Panc1 (cell line): ENCODE results near the gene HPCAL1. TPM values are rescaled to one million over a fixed set of nuclear protein-coding genes. Genes with fewer than 3 reads are reported as not detected.
"Not testable (repeated sequence)": the region's sequence is repeated elsewhere in the genome, so short reads cannot be mapped to it uniquely, and the experiment has no call there.

Experiments used
- ATAC-seq: fragments of 200-7000 bp; cut with Tn5 transposase; 2 replicates; pipeline ENCODE4 v1.9.1; 2020; ENCODE audit warnings: mild to moderate bottlenecking, moderate library complexity
- BruUV-seq: library from RNA; stranded (reverse); fragments of 400-500 nt; replicated peaks from 2 replicates; lab custom pipeline; 2021; lab: Mats Ljungman, UMichigan
- CTCF ChIA-PET: fragments of 300-600 bp; sonication (Branson Sonifier 250); formaldehyde crosslinking; loops from one replicate; lab custom pipeline; 2022; ENCODE audit warnings: antibody characterized with exemption; lab: Charles Lee
- POLR2A ChIA-PET: fragments of 300-600 bp; sonication (Branson Sonifier 250); formaldehyde crosslinking; loops from one replicate; lab custom pipeline; 2022; ENCODE audit warnings: antibody characterized with exemption; lab: Charles Lee
- DNase-seq: peaks from one replicate; pipeline ENCODE4 v3.0.0-alpha.2; 2010; ENCODE audit warnings: low read depth, low spot score
- H3K27ac ChIP-seq: 2 replicates; pipeline ENCODE4 v1.5.1; 2011; ENCODE audit warnings: mild to moderate bottlenecking, low read length, inconsistent platforms
- H3K27me3 ChIP-seq: fragments of 200-500 bp; sonication (Bioruptor generic); 2 replicates; pipeline ENCODE4 v1.6.0; 2014; ENCODE audit warnings: low read length, inconsistent platforms; ENCODE audit not compliant: control insufficient read depth, insufficient read depth
- H3K36me3 ChIP-seq: fragments of 200-500 bp; sonication (Bioruptor generic); 2 replicates; pipeline ENCODE4 v1.5.1; 2014; ENCODE audit warnings: inconsistent platforms, mild to moderate bottlenecking, low read length, moderate library complexity; ENCODE audit not compliant: control insufficient read depth, insufficient read depth
- H3K4me1 ChIP-seq: 2 replicates; pipeline ENCODE4 v1.5.1; 2011; ENCODE audit warnings: inconsistent platforms, mild to moderate bottlenecking, low read length, moderate library complexity; ENCODE audit not compliant: control insufficient read depth, insufficient read depth
- H3K4me3 ChIP-seq, 2 experiments: 2 replicates each; pipeline ENCODE4 v1.5.1; 2011 to 2012; ENCODE audit warnings: low read depth in 2 of 2, low read length in 2 of 2, mild to moderate bottlenecking in 2 of 2, inconsistent platforms in 1 of 2, moderate library complexity in 1 of 2
- H3K9me3 ChIP-seq: fragments of 200-500 bp; sonication (Bioruptor generic); 2 replicates; pipeline ENCODE4 v1.5.1; 2014; ENCODE audit warnings: low read depth, mild to moderate bottlenecking, inconsistent platforms, low read length, moderate library complexity; ENCODE audit not compliant: control insufficient read depth, insufficient read depth
- POLR2AphosphoS5 ChIP-seq: IDR thresholded peaks from 2 replicates; pipeline ENCODE4 v1.6.1; 2012; ENCODE audit warnings: mild to moderate bottlenecking, low read depth, low read length, moderate library complexity
- REST ChIP-seq, 2 experiments: IDR thresholded peaks; 2 replicates each; pipeline ENCODE4 v1.6.1; 2011 to 2012; ENCODE audit warnings: low read depth in 2 of 2, control low read depth in 1 of 2, low read length in 1 of 2, mild to moderate bottlenecking in 1 of 2, moderate library complexity in 1 of 2; ENCODE audit not compliant: insufficient read depth in 1 of 2
- SIN3A ChIP-seq: IDR thresholded peaks from 2 replicates; pipeline ENCODE4 v1.6.1; 2012; ENCODE audit warnings: low read depth, mild to moderate bottlenecking, low read length, moderate library complexity, borderline replicate concordance; ENCODE audit not compliant: insufficient read depth
- TCF7L2 ChIP-seq: IDR thresholded peaks from 2 replicates; pipeline ENCODE4 v1.6.1; 2011; ENCODE audit warnings: mild to moderate bottlenecking, low read depth, low read length, inconsistent platforms
- in situ Hi-C: cut with HindIII; loops from 2 replicates; pipeline ENCODE4 v1.10.0; 2016; ENCODE audit warnings: low sequenced_read_pairs, low pct_unique_long_range_greater_than_20kb
- intact Hi-C: fragments of 100-400 bp; cut with micrococcal nuclease; formaldehyde crosslinking; loops from one replicate; pipeline ENCODE4 v1.10.0; 2022; ENCODE audit not compliant: unreplicated experiment
- total RNA-seq: library from RNA; stranded (reverse); gene quantifications from one replicate; pipeline ENCODE4 v1.2.1, GENCODE V29; 2021; ENCODE audit not compliant: unreplicated experiment
- TF ChIP-seq, protein P1 (sequence below): fragments of 450-650 bp; IDR thresholded peaks from 2 replicates; pipeline ENCODE4 v1.5.1; 2017; ENCODE audit warnings: mild to moderate bottlenecking

Gene HPCAL1
- total RNA-seq, 1 experiment from 2014 or later, result 234 TPM

- BruUV-seq, result no TSS peak
- CTCF ChIA-PET, result no interaction called here
Observed at GRCh38 chr2:10297191-10297830, 5.4 kb upstream of the HPCAL1 start.

GRCh38 chr2:10297959-10298531 lies 4.7 kb upstream of the HPCAL1 start:
- Histone ChIP-seq H3K4me1 (peaks cover 28% of the 10 kb centered on the region), H3K27me3 (no peaks in the 10 kb centered on the region), H3K4me3 (no peak overlapping the region), H3K36me3 (no peaks in the 10 kb centered on the region), H3K9me3 (no peaks in the 10 kb centered on the region; the same call in 1 of the 2 replicates), H3K27ac (peak overlapping the region; percentile 62)
- intact Hi-C loops, result no loop called here
- BruUV-seq, result no TSS peak
- no peak for DNase-seq
- peak; percentile 15; the same call in 1 of the 2 replicates for ATAC-seq
- TF ChIP-seq POLR2AphosphoS5, result no peak
- no peak for TF ChIP-seq SIN3A
- TF ChIP-seq, protein P1, sequence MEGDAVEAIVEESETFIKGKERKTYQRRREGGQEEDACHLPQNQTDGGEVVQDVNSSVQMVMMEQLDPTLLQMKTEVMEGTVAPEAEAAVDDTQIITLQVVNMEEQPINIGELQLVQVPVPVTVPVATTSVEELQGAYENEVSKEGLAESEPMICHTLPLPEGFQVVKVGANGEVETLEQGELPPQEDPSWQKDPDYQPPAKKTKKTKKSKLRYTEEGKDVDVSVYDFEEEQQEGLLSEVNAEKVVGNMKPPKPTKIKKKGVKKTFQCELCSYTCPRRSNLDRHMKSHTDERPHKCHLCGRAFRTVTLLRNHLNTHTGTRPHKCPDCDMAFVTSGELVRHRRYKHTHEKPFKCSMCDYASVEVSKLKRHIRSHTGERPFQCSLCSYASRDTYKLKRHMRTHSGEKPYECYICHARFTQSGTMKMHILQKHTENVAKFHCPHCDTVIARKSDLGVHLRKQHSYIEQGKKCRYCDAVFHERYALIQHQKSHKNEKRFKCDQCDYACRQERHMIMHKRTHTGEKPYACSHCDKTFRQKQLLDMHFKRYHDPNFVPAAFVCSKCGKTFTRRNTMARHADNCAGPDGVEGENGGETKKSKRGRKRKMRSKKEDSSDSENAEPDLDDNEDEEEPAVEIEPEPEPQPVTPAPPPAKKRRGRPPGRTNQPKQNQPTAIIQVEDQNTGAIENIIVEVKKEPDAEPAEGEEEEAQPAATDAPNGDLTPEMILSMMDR, result no peak
- TF ChIP-seq TCF7L2, result no peak
- no peak for TF ChIP-seq REST (IDR thresholded peaks at IDR 0.05; ENCODE audit: insufficient read depth in 1 of 2, low read depth in 2 of 2, low read length in 1 of 2)
- POLR2A ChIA-PET, result interaction anchor here (0.6 kb wide), 1 partner anchor 9 kb away, joined by 7 read pairs; no protein-coding TSS in a partner anchor
- in situ Hi-C loops, result no loop called here
- CTCF ChIA-PET, result interaction anchor here (0.5 kb wide), 1 partner anchor 254 kb away, joined by 12 read pairs; the partner anchor contains the start of gene KLF11

More at GRCh38 chr2:10297191-10297830, 5.4 kb upstream of the HPCAL1 start:
- peaks cover 28% of the 10 kb centered on the region for H3K4me1 ChIP-seq
- no peak for DNase-seq
- TF ChIP-seq SIN3A, result no peak
- no peak for TF ChIP-seq REST (IDR thresholded peaks at IDR 0.05; ENCODE audit: insufficient read depth in 1 of 2, low read depth in 2 of 2, low read length in 1 of 2)
- TF ChIP-seq POLR2AphosphoS5, result no peak
- TF ChIP-seq, protein P1, result no peak
- no peak for TF ChIP-seq TCF7L2
- no peak for ATAC-seq
- no peaks in the 10 kb centered on the region for H3K36me3 ChIP-seq
- peak overlapping the region; percentile 62 for H3K27ac ChIP-seq
- no peak overlapping the region for H3K4me3 ChIP-seq
- in situ Hi-C loops, result no loop called here
- H3K27me3 ChIP-seq, result no peaks in the 10 kb centered on the region
- POLR2A ChIA-PET, result interaction anchor here (0.6 kb wide), 1 partner anchor 8 kb away, joined by 7 read pairs; no protein-coding TSS in a partner anchor
- intact Hi-C loops, result no loop called here
- no peaks in the 10 kb centered on the region; the same call in 1 of the 2 replicates for H3K9me3 ChIP-seq

DNA sequence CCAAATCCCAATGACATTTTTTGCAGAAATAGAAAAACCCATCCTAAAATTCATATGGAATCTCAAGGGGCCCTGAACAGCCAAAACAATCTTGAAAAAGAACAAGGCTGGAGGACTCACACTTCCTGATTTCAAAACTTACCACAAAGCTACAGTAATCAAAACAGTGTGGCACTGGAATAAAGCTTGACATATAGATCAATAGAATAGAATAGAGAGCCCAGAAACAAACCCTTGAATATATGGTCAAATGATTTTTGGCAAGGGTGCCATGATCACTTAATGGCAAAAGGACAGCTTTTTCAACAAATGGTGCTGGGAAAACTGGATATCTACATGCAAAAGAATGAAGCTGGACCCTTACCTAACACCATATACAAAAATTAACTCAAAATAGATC lies 3.9 kb upstream of the HPCAL1 start:
- H3K4me1 ChIP-seq, result peaks cover 28% of the 10 kb centered on the region
- H3K27me3 ChIP-seq, H3K4me3 ChIP-seq, in situ Hi-C loops, H3K9me3 ChIP-seq, intact Hi-C loops, DNase-seq, H3K27ac ChIP-seq, ATAC-seq, CTCF ChIA-PET, H3K36me3 ChIP-seq, BruUV-seq: not testable (repeated sequence)
- POLR2A ChIA-PET, result interaction anchor here (0.7 kb wide), 1 partner anchor 14 kb away, joined by 3 read pairs; no protein-coding TSS in a partner anchor
